ENCODE data around the gene RDX.

GRCh38 chr11:110131386-110132123 is 164.9 kb downstream of the RDX start:
- TF ChIP-seq CTCF (IDR thresholded peaks at IDR 0.05) (no peak), POLR2A (IDR thresholded peaks at IDR 0.05) (no peak)

Data from esophagus squamous epithelium (tissue), 4 donors.